Measurements from ENCODE around the gene SLC4A11. TPM values are rescaled to one million over a fixed set of nuclear protein-coding genes. Genes with fewer than 3 reads are reported as not detected.

SLC4A11 gene
- total and polyA plus RNA-seq, 9 donors: 0.12 to 10.2 (median 0.74) TPM; not detected in 1

GRCh38 chr20:3229798-3230197, 9.2 kb downstream of the SLC4A11 start:
- no peak overlapping the region for H3K27ac ChIP-seq
- WGBS, 3 donors: 85 to 92% (median 86%) methylated on average over 14 of the region's 14 CpGs
- no peak for DNase-seq
- TF ChIP-seq POLR2A (IDR thresholded peaks at IDR 0.05) (no peak), CTCF (IDR thresholded peaks at IDR 0.05) (no peak), EP300 (IDR thresholded peaks at IDR 0.05) (no peak)
- intact Hi-C loops (cut with DNase I): no loop called here
- no peaks in the 10 kb centered on the region for H3K27me3 ChIP-seq
- H3K4me1 ChIP-seq (ENCODE audit: insufficient read depth): no peaks in the 10 kb centered on the region
- H3K4me3 ChIP-seq: no peak overlapping the region
- no peaks in the 10 kb centered on the region for H3K9me3 ChIP-seq
- H3K36me3 ChIP-seq: no peaks in the 10 kb centered on the region

GRCh38 chr20:3229158-3229557, 9.8 kb downstream of the SLC4A11 start:
- H3K27ac ChIP-seq: no peak overlapping the region
- intact Hi-C loops (cut with DNase I): no loop called here

GRCh38 chr20:3228750-3229032, 10.3 kb downstream of the SLC4A11 start:
- 70 to 83% (median 83%) methylated on average over 11 of the region's 11 CpGs for WGBS, 3 donors
- Histone ChIP-seq H3K27ac (no peak overlapping the region), H3K27me3 (no peaks in the 10 kb centered on the region), H3K4me3 (no peak overlapping the region), H3K36me3 (no peaks in the 10 kb centered on the region), H3K4me1 (ENCODE audit: insufficient read depth) (no peaks in the 10 kb centered on the region), H3K9me3 (no peaks in the 10 kb centered on the region)
- no peak for DNase-seq
- intact Hi-C loops (cut with DNase I): no loop called here
- TF ChIP-seq CTCF (IDR thresholded peaks at IDR 0.05) (no peak), EP300 (IDR thresholded peaks at IDR 0.05) (no peak), POLR2A (IDR thresholded peaks at IDR 0.05) (no peak)

More at GRCh38 chr20:3229158-3229557, 9.8 kb downstream of the SLC4A11 start:
- Histone ChIP-seq H3K4me3 (no peak overlapping the region), H3K4me1 (ENCODE audit: insufficient read depth) (no peaks in the 10 kb centered on the region), H3K27me3 (no peaks in the 10 kb centered on the region), H3K9me3 (no peaks in the 10 kb centered on the region), H3K36me3 (no peaks in the 10 kb centered on the region)
- WGBS, 3 donors: 89 to 95% (median 95%) methylated on average over 22 of the region's 22 CpGs
- no peak for DNase-seq
- no peak for TF ChIP-seq POLR2A (IDR thresholded peaks at IDR 0.05)
- TF ChIP-seq CTCF (IDR thresholded peaks at IDR 0.05): no peak
- no peak for TF ChIP-seq EP300 (IDR thresholded peaks at IDR 0.05)

- Histone ChIP-seq H3K9me3 (no peaks in the 10 kb centered on the region), H3K27me3 (no peaks in the 10 kb centered on the region), H3K4me1 (ENCODE audit: insufficient read depth) (no peaks in the 10 kb centered on the region), H3K36me3 (no peaks in the 10 kb centered on the region), H3K27ac (no peak overlapping the region), H3K4me3 (no peak overlapping the region)
- 70 to 83% (median 74%) methylated on average over 37 to 42 of the region's 42 CpGs for WGBS, 3 donors
- TF ChIP-seq CTCF (IDR thresholded peaks at IDR 0.05): no peak
- TF ChIP-seq POLR2A (IDR thresholded peaks at IDR 0.05): no peak
- intact Hi-C loops (cut with DNase I): no loop called here
- no peak for DNase-seq
These were observed 10.8 kb downstream of the SLC4A11 start for GRCh38 chr20:3227936-3228749.

Data from ovary (tissue), 9 donors.